HG03064 (cell line): ENCODE data around the gene MEA1.
"Not testable (repeated sequence)": the region's sequence is repeated elsewhere in the genome, so short reads cannot be mapped to it uniquely, and the experiment has no call there.

ENCODE experiments used
- ATAC-seq: cut with Tn5 transposase; IDR thresholded peaks from one replicate; pipeline ENCODE4 v1.9.1; 2021; ENCODE audit warnings: low read depth; ENCODE audit not compliant: unreplicated experiment

MEA1 gene

GRCh38 chr6:43013097-43013842, 476 bp downstream of the MEA1 start:
- no peak for ATAC-seq

GRCh38 chr6:43012364-43012763, 1.4 kb downstream of the MEA1 start:
- ATAC-seq: no peak

DNA sequence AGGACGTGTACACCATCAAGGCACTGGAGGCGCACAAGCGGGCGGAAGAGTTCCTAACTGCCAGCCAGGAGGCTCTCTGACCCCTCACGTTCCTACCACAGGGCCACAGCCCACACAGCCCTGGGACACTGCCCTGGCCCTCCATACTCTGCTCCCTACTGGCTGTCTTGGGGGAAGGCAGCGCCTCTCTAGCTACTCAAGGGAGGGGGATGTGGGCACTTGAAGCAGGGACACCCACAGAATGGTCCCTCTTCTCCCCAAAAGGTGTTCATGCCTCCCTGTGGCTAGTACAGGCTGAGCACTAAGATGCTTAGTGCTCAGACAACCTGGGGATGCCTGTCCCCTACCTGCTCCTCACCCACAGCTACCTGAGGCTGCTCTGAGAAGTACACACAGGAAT, 2.5 kb downstream of the MEA1 start:
- ATAC-seq: no peak

DNA sequence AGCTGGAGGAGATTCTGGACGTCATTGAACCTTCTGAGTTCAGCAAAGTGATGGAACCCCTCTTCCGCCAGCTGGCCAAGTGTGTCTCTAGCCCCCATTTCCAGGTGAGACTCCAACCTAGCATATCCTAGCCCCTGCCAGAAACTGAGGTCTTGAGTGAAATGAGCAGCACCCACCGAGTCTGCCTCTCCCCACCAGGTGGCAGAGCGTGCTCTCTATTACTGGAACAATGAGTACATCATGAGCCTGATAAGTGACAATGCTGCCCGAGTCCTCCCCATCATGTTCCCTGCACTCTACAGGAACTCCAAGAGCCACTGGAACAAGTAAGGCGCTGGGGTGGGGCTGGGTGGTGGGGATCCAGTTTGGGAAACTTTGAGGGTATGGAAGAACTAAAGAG, 4.6 kb downstream of the MEA1 start:
- ATAC-seq: no peak

DNA sequence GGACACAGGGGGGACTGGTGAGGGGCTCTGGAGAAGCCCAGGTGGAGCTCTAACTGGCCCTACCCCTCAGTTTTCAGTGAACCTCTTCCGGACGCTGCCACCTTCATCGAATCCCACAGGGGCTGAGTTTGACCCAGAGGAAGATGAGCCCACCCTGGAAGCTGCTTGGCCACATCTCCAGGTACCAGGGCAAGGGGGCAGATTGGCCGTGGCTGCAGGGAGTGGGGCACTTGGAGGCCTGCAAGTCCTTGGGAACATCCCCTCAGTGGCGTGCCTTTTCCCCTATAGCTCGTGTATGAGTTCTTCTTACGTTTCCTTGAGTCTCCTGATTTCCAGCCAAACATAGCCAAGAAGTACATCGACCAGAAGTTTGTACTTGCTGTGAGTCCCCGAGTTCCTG, 6.6 kb downstream of the MEA1 start:
- no peak for ATAC-seq

GRCh38 chr6:43006251-43006650, 7.5 kb downstream of the MEA1 start:
- ATAC-seq: no peak

GRCh38 chr6:43005844-43006243, 7.9 kb downstream of the MEA1 start:
- no peak for ATAC-seq

DNA sequence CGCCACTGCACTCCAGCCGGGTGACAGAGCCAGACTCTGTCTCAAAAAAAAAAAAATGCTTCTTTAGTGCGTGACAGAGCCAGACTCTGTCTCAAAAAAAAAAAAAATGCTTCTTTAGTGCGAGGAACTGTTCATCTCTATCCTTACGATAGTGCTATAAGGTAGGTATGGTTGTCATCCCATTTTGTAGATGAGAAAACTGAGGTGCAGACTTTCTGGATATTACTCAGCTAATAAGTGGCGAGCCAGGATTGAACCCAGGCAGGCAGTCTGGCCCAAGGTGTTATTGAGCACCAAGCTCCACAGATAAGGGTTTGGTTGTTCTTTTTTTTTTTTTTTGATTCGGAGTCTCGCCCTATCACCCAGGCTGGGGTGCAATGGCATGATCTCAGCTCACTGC, 11.9 kb downstream of the MEA1 start:
- ATAC-seq: no peak

GRCh38 chr6:42998205-42998604, 15.5 kb downstream of the MEA1 start:
- ATAC-seq: not testable (repeated sequence)

DNA sequence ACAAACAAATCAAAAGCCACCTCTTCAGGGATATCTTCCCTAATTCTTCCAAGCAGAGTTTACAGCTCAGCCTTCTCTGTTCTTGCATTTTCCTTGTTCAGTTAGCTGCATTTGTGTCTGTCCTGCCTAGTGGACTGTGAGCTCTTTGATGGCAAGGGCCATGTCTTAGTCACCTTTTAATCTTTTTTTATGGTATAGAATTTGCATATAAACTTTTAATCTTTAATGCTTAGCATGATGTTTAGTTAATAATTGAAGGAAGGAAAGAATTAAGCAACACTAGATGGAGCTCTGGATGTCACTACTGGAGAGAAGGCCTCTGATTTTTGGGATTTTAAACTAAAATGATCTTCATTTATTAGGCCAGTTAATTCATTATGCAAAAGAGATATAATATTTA, 17.2 kb downstream of the MEA1 start:
- ATAC-seq: no peak

DNA sequence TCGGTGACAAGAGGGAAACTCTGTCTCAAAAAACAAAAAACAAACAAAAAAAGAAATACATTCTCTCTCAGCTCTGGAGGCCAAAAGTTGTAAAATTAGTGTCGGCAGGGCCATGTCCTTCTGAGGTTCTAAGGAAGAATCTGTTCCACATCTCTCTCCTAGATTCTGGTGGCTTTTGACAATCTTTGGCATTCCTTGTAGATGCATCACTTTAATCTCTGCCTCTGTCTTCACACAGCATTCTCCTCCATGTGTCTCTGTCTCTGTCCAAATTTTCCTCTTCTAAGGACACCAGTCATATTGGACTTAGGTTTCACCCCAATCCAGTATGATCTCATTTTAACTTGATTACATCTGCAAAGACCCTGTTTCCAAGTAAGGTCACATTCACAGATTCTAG, 20.3 kb downstream of the MEA1 start:
- ATAC-seq: no peak

- no peak for ATAC-seq
These were observed 23.8 kb downstream of the MEA1 start for GRCh38 chr6:42989923-42990322.

DNA sequence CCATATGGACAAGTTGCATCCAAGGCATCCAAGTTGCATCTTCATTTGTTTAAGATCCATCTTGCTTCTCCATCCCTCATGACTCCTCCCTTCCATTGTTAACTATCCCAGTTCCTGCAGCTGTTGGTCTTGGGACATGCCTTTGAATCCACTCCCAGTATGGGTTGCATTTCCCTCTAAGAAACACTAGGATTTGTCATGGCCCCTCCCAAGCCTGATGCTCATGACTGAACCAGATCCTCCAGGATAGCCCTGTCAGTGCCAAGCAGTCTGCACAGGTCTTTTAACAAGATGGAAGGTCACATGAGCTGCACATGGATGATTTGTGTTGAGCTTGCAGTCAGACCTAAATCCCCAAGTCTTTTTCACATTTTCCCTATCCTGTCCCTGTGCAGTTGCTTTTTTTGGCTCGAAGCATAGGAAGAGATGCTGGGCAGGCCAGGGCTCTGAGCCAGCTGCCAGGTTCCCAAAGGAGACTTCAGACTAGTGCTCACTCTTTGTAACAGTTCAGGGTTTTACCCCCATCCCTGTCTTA, 25.2 kb downstream of the MEA1 start:
- ATAC-seq: no peak

DNA sequence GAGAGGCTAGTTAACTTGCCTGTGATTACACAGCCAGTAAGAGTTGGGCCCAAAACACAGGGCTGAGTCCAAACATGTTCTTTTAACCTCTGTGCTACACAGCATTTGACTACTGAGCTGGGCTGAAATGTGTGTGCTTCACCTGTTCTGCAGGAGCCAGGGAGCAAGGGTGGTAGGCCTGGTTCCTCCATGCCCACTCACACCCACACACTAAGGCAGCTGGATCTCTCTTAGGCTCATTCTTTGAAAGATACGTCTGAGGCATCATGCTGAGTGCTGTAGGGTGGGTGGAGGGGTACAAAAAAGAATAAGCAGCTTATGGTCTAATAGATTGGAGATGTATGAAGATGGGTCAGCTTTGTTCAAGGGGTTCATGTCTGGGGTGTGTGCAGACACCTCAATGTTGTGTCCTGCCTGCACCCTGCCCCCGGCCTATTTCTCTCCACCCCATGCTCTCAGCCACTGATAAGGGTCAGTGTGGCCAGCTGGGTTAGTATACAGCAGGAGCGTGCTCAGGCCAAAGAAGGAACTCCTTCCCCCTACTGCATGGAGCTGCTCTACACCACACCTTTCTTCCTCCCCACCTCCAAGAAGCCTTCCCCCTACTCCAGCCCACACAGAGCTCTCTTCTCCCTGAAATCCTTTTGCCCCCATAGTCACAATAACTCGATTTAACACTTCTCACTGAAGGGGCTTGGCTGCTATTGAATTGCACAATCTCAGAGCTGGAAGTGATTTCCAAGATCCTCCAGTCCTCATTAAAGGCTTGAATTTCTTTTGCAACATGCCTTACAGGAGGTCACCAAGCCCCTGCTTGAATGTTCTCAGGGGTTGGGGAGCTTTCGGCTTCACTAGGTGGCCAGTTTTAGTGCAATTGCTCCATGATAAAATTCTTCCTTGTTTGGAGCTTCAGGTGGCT, 26.0 kb downstream of the MEA1 start:
- no peak for ATAC-seq

DNA sequence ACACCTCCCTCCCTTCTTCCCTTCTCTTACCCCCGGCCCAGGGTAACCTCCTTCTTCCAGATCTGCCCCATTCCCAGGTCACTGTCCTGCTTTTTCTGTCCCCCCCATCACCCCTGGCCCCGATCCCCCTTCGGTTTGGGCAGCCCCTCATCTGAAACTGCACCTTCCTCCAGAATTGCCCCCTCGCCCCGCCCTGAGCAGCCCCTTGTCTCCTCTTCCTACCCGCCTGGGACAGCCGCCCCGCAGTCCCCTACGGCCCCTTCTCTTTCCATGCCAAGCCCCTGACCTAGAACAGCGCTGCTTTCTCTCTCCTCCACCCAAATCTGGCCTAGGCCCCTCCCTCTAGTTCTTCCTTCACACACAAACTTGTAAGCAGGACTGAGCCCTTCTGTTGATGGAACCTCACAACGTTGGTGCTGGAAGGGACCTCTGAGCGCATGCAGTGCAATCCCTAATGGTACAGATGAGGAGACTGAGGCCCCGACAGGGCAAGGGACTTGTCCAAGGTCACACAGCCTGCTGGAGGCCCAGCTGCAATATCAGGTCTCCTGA, 28.7 kb downstream of the MEA1 start:
- ATAC-seq: no peak

DNA sequence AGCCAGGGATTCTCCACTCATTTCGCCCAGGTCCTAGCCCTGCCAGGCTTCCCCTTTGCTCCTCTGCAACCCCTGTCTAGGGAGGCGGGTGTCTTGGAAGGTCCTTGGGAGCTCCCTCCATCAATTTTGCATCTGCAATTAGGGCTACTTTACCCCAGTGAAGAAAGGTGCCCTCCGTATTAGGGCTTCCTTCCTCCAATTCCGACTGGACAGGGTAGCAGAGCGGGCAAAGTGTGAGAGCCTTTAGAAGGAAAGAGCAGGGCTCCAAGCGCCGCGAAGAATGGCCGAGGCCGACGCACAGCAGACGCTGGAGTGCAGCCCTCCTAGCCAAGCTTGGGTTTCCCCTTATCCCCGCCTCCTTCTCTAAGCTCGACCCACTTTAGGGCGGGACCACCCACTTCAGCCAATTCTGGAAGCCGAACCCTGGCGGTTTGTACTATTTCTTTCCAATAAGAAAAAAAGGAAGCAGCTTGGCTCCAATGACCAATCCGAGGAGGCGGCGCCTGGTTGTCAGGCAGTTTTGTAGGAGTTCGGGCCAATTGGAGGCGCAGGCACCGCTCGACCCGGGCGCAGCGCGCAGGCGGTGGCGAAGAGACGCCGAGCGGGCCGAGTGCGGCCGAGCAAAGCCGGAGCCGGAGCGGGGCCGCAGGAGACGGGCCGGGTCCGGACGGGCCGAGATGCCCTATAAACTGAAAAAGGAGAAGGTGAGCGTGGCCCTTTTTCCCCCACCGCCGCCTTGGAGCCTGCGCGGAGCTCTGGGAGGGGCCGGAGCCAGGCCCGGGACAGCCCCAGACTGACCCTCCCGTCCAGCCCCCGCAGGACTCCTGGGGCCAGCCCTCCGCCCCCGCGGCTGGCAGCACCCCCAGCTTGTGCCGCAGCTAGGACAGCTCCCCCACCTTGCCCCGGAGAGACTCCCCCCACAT, 29.5 kb downstream of the MEA1 start, which contains the start of gene PPP2R5D:
Gene PPP2R5D (plus strand): TSS at position 570 of the 923 bp plus-strand sequence. CDS start 108 bp downstream, at position 678.
- peak; percentile 87 for ATAC-seq

DNA sequence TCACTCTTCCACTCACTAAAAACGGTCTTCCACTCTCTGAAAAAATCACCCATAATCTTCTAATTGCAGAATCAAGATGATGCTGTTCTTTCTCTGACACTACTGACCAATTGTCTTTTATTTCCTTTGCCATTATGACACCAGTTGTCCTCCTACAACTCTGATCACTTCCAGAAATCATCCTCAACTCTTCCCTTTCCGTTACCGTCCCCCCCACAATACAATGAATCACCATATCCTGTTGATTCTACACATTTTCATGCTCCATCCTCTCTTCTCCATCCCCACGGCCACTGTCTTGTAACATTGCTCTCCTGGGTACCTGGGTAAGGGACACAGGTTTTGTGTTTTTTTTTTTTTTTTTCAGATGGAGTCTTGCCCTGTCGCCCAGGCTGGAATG, 31.9 kb downstream of the MEA1 start:
- ATAC-seq: no peak

- no peak for ATAC-seq
These were observed 34.1 kb downstream of the MEA1 start for GRCh38 chr6:42979523-42980177.

- peak; percentile 91 for ATAC-seq
These were observed 34.8 kb downstream of the MEA1 start, which contains the start of gene PEX6 for GRCh38 chr6:42978839-42979522. Gene PEX6, minus strand, starts transcription at chr6:42979181. Its CDS starts 31 bp downstream, at chr6:42979150.
